Measurements from ENCODE around the gene PLS1. TPM values are rescaled to one million over a fixed set of nuclear protein-coding genes. Genes with fewer than 3 reads are reported as not detected.
"Not testable (repeated sequence)": the region's sequence is repeated elsewhere in the genome, so short reads cannot be mapped to it uniquely, and the experiment has no call there.

The PLS1 gene
- total RNA-seq, 2 experiments from 2014 or later, result 5.1 to 5.4 TPM

- ChIA-PET POLR2A (interaction anchor here (2.6 kb wide), 1 partner anchor 425 kb away, joined by 15 read pairs; the partner anchor contains the start of gene U2SURP), CTCF (interaction anchor here (0.7 to 1.5 kb wide), 4 partner anchors 9 to 421 kb away, joined by 3 to 5 read pairs (median 4); no protein-coding TSS in a partner anchor)
- ATAC-seq, result no peak
- DNase-seq, result no peak
- intact Hi-C loops (cut with DNase I, micrococcal nuclease), result loop anchor here (2.0 to 5.0 kb wide), 3 partner anchors 68 to 1396 kb away; partner anchors contain the start of genes DIPK2A (in 1 of the 2) and TRPC1 (in 1 of the 2)
- peak overlapping the region; percentile 61 for H3K27ac Mint-ChIP-seq
- no peaks in the 10 kb centered on the region for H3K9me3 Mint-ChIP-seq (ENCODE audit: low read depth)
- H3K4me3 Mint-ChIP-seq, result peak overlapping the region; percentile 97
- H3K27me3 Mint-ChIP-seq, result no peaks in the 10 kb centered on the region
- H3K4me1 Mint-ChIP-seq, result peaks cover 43% of the 10 kb centered on the region
- H3K36me3 Mint-ChIP-seq (ENCODE audit: low read depth), result peaks cover 13% of the 10 kb centered on the region
Measured at GRCh38 chr3:142576792-142577191, 19.4 kb upstream of the PLS1 start.

- ChIA-PET CTCF (interaction anchor here (1.2 to 1.3 kb wide), 2 partner anchors 8 to 425 kb away, joined by 3 to 5 read pairs; no protein-coding TSS in a partner anchor), POLR2A (interaction anchor here (0.9 to 2.6 kb wide), 5 partner anchors 11 to 424 kb away, joined by 3 to 15 read pairs (median 4); partner anchors contain the start of genes PLS1, TRPC1 and U2SURP)
- Mint-ChIP-seq H3K4me3 (peak overlapping the region; percentile 97), H3K9me3 (ENCODE audit: low read depth) (no peaks in the 10 kb centered on the region), H3K36me3 (ENCODE audit: low read depth) (peaks cover 13% of the 10 kb centered on the region), H3K4me1 (peaks cover 43% of the 10 kb centered on the region), H3K27ac (peak overlapping the region; percentile 99), H3K27me3 (no peaks in the 10 kb centered on the region)
- ATAC-seq, result no peak
- intact Hi-C loops (cut with DNase I, micrococcal nuclease), result loop anchor here (1.0 to 5.0 kb wide), 10 partner anchors 18 to 1394 kb away; partner anchors contain the start of genes PLS1 (in 2 of the 2), TRPC1 (in 2 of the 2), U2SURP (in 2 of the 2) and ATP1B3 (in 1 of the 2)
- no peak for DNase-seq
Measured at GRCh38 chr3:142577696-142578328, 18.4 kb upstream of the PLS1 start.

- peak within 1 kb of the TSS; percentile 97 for H3K4me3 Mint-ChIP-seq
- intact Hi-C loops (cut with DNase I, micrococcal nuclease), result loop anchor here (1.0 to 5.0 kb wide), 9 partner anchors 18 to 1394 kb away; partner anchors contain the start of genes PLS1 (in 2 of the 2), TRPC1 (in 2 of the 2), U2SURP (in 2 of the 2) and ATP1B3 (in 1 of the 2)
- peaks cover 43% of the 10 kb centered on the region for H3K4me1 Mint-ChIP-seq
- peak; percentile 96 for ATAC-seq
- ChIA-PET POLR2A (interaction anchor here (0.6 to 2.6 kb wide), 8 partner anchors 8 to 541 kb away, joined by 3 to 15 read pairs (median 4); partner anchors contain the start of genes PLS1, TRPC1 and U2SURP), CTCF (interaction anchor here (0.6 to 1.3 kb wide), 4 partner anchors 145 to 1138 kb away, joined by 3 read pairs; partner anchors contain the start of gene TRPC1)
- H3K27ac Mint-ChIP-seq, result peak within 1 kb of the TSS; percentile 99
- H3K27me3 Mint-ChIP-seq, result no peaks in the 10 kb centered on the region
- no peaks in the 10 kb centered on the region for H3K9me3 Mint-ChIP-seq (ENCODE audit: low read depth)
- H3K36me3 Mint-ChIP-seq (ENCODE audit: low read depth), result peaks cover 13% of the 10 kb centered on the region
- peak; percentile 98 for DNase-seq
Measured at GRCh38 chr3:142578329-142579223, 17.6 kb upstream of the PLS1 start, which contains the start of gene ATR. ATR (minus strand) TSS chr3:142578733; CDS start chr3:142578704, 29 bp downstream.

GRCh38 chr3:142580061-142580423 is 16.2 kb upstream of the PLS1 start:
- no peak for DNase-seq
- POLR2A ChIA-PET, result no interaction called here

GRCh38 chr3:142581070-142581469 is 15.1 kb upstream of the PLS1 start:
- DNase-seq; POLR2A ChIA-PET; intact Hi-C loops (cut with DNase I, micrococcal nuclease): not testable (repeated sequence)

More at GRCh38 chr3:142580061-142580423, 16.2 kb upstream of the PLS1 start:
- intact Hi-C loops (cut with DNase I, micrococcal nuclease), result no loop called here
- peak overlapping the region; percentile 99 for H3K27ac Mint-ChIP-seq
- CTCF ChIA-PET, result interaction anchor here (1.2 kb wide), 1 partner anchor 15 kb away, joined by 4 read pairs; no protein-coding TSS in a partner anchor
- peaks cover 10% of the 10 kb centered on the region for H3K36me3 Mint-ChIP-seq (ENCODE audit: low read depth)
- H3K4me1 Mint-ChIP-seq, result peaks cover 30% of the 10 kb centered on the region
- H3K27me3 Mint-ChIP-seq, result peaks cover 2% of the 10 kb centered on the region
- H3K4me3 Mint-ChIP-seq, result peak overlapping the region; percentile 97
- H3K9me3 Mint-ChIP-seq (ENCODE audit: low read depth), result no peaks in the 10 kb centered on the region
- no peak for ATAC-seq

GRCh38 chr3:142586803-142587406 is 9.3 kb upstream of the PLS1 start:
- ATAC-seq (peak; percentile 69), DNase-seq (peak; percentile 21)
- H3K27me3 Mint-ChIP-seq, result peaks cover 2% of the 10 kb centered on the region
- H3K27ac Mint-ChIP-seq, result no peak overlapping the region
- H3K9me3 Mint-ChIP-seq (ENCODE audit: low read depth), result no peaks in the 10 kb centered on the region
- ChIA-PET CTCF (interaction anchor here (1.0 to 1.4 kb wide), 3 partner anchors 21 to 414 kb away, joined by 3 to 4 read pairs (median 3); partner anchors contain the start of gene U2SURP), POLR2A (interaction anchor here (1.1 kb wide), 1 partner anchor 8 kb away, joined by 4 read pairs; the partner anchor contains the start of gene ATR)
- no peaks in the 10 kb centered on the region for H3K36me3 Mint-ChIP-seq (ENCODE audit: low read depth)
- H3K4me3 Mint-ChIP-seq, result no peak overlapping the region
- intact Hi-C loops (cut with DNase I, micrococcal nuclease), result loop anchor here (1.0 to 5.0 kb wide), 4 partner anchors 240 to 408 kb away; no protein-coding TSS in a partner anchor
- no peaks in the 10 kb centered on the region for H3K4me1 Mint-ChIP-seq

More at GRCh38 chr3:142581070-142581469, 15.1 kb upstream of the PLS1 start:
- CTCF ChIA-PET, result interaction anchor here (1.2 to 1.8 kb wide), 3 partner anchors 9 to 16 kb away, joined by 3 to 4 read pairs (median 4); no protein-coding TSS in a partner anchor
- not testable (repeated sequence) for ATAC-seq; H3K9me3 Mint-ChIP-seq (ENCODE audit: low read depth); H3K27ac Mint-ChIP-seq; H3K4me3 Mint-ChIP-seq; H3K27me3 Mint-ChIP-seq; H3K36me3 Mint-ChIP-seq (ENCODE audit: low read depth)
- peaks cover 21% of the 10 kb centered on the region for H3K4me1 Mint-ChIP-seq

- Mint-ChIP-seq H3K27me3 (peaks cover 2% of the 10 kb centered on the region), H3K36me3 (ENCODE audit: low read depth) (no peaks in the 10 kb centered on the region), H3K27ac (no peak overlapping the region), H3K9me3 (ENCODE audit: low read depth) (no peaks in the 10 kb centered on the region), H3K4me3 (no peak overlapping the region), H3K4me1 (no peaks in the 10 kb centered on the region)
- ChIA-PET CTCF (interaction anchor here (0.7 to 2.3 kb wide), 3 partner anchors 16 to 240 kb away, joined by 3 to 9 read pairs (median 3); no protein-coding TSS in a partner anchor), POLR2A (interaction anchor here (0.8 kb wide), 1 partner anchor 10 kb away, joined by 3 read pairs; the partner anchor contains the start of gene ATR)
- intact Hi-C loops (cut with DNase I, micrococcal nuclease), result loop anchor here in 1 of 2 experiments (5.0 kb wide), 1 partner anchor 239 kb away; no protein-coding TSS in a partner anchor
- ATAC-seq (no peak), DNase-seq (no peak)
Measured at GRCh38 chr3:142588703-142589102, 7.5 kb upstream of the PLS1 start.

- H3K9me3 Mint-ChIP-seq (ENCODE audit: low read depth); H3K27me3 Mint-ChIP-seq; POLR2A ChIA-PET; H3K27ac Mint-ChIP-seq; H3K4me3 Mint-ChIP-seq; ATAC-seq; intact Hi-C loops (cut with DNase I, micrococcal nuclease); DNase-seq; H3K36me3 Mint-ChIP-seq (ENCODE audit: low read depth): not testable (repeated sequence)
- CTCF ChIA-PET, result interaction anchor here (0.8 kb wide), 1 partner anchor 10 kb away, joined by 5 read pairs; no protein-coding TSS in a partner anchor
- peaks cover 11% of the 10 kb centered on the region for H3K4me1 Mint-ChIP-seq
Measured at GRCh38 chr3:142592268-142592667, 3.9 kb upstream of the PLS1 start.

- Mint-ChIP-seq H3K36me3 (ENCODE audit: low read depth) (no peaks in the 10 kb centered on the region), H3K9me3 (ENCODE audit: low read depth) (no peaks in the 10 kb centered on the region), H3K4me1 (peaks cover 16% of the 10 kb centered on the region), H3K27ac (no peak overlapping the region), H3K27me3 (no peaks in the 10 kb centered on the region), H3K4me3 (peak overlapping the region; percentile 92)
- CTCF ChIA-PET, result interaction anchor here (1.1 kb wide), 1 partner anchor 100 kb away, joined by 3 read pairs; no protein-coding TSS in a partner anchor
- intact Hi-C loops (cut with DNase I, micrococcal nuclease), result loop anchor here in 1 of 2 experiments (2.0 kb wide), 1 partner anchor 128 kb away; no protein-coding TSS in a partner anchor
- ATAC-seq (no peak), DNase-seq (no peak)
- POLR2A ChIA-PET, result no interaction called here
Measured at GRCh38 chr3:142595141-142595540, 1.1 kb upstream of the PLS1 start.

GRCh38 chr3:142595581-142595950 is 627 bp upstream of the PLS1 start:
- intact Hi-C loops (cut with DNase I, micrococcal nuclease), result loop anchor here in 1 of 2 experiments (2.0 kb wide), 1 partner anchor 127 kb away; no protein-coding TSS in a partner anchor
- Mint-ChIP-seq H3K36me3 (ENCODE audit: low read depth) (no peaks in the 10 kb centered on the region), H3K27ac (peak overlapping the region; percentile 25), H3K4me1 (peaks cover 16% of the 10 kb centered on the region), H3K27me3 (no peaks in the 10 kb centered on the region), H3K9me3 (ENCODE audit: low read depth) (no peaks in the 10 kb centered on the region), H3K4me3 (peak overlapping the region; percentile 92)
- CTCF ChIA-PET, result interaction anchor here (1.1 kb wide), 1 partner anchor 100 kb away, joined by 3 read pairs; no protein-coding TSS in a partner anchor
- ATAC-seq (no peak), DNase-seq (no peak)
- POLR2A ChIA-PET, result interaction anchor here (1.6 kb wide), 1 partner anchor 17 kb away, joined by 7 read pairs; the partner anchor contains the start of gene ATR

Measured in activated CD4-positive, alpha-beta T cell treated with anti-CD3 and anti-CD28 coated beads for 36 hours (primary cell).